IPS DF 4.7 (cell line): ENCODE data around the gene SERPINF2.
A peak's percentile ranks its signal among the peaks of the same experiment; 100 is the strongest.
"Not testable (repeated sequence)": the region's sequence is repeated elsewhere in the genome, so short reads cannot be mapped to it uniquely, and the experiment has no call there.

Source experiments
- DNase-seq: peaks from one replicate; pipeline ENCODE4 v3.0.0-alpha.2; 2013; ENCODE audit warnings: low spot score; ENCODE audit errors: extremely low read depth

The SERPINF2 gene

GRCh38 chr17:1716076-1716911 lies 26.4 kb upstream of the SERPINF2 start:
- peak; percentile 99 for DNase-seq

GRCh38 chr17:1716912-1717695 lies 25.6 kb upstream of the SERPINF2 start:
- peak; percentile 98 for DNase-seq

- no peak for DNase-seq
Observed at GRCh38 chr17:1718362-1719165, 24.1 kb upstream of the SERPINF2 start.

DNA sequence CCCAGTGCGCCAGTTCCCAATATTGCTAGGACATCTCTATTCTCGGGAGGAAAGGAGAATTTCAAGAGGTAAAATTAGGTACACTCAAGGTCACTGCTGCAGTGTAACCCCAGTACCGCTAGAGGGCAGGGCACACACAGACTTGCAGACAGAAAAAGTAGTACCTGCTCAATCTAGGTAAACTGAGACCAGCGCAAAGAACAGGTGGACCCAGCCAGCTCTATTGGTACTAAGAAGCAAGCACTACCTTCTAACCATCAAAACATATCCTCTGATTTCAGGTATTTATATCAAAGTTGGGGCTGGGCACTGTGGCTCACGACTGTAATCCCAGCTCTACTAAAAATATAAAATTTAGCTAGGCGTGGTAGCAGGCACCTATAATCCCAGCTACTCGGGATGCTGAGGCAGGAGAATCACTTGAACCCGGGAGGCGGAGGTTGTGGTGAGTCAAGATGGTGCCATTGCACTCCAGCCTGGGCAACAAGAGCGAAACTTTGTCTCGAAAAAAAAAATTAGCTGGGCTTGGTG lies 21.8 kb upstream of the SERPINF2 start:
- no peak for DNase-seq

- DNase-seq = not testable (repeated sequence)
Observed at GRCh38 chr17:1722022-1722421, 20.6 kb upstream of the SERPINF2 start.

DNA sequence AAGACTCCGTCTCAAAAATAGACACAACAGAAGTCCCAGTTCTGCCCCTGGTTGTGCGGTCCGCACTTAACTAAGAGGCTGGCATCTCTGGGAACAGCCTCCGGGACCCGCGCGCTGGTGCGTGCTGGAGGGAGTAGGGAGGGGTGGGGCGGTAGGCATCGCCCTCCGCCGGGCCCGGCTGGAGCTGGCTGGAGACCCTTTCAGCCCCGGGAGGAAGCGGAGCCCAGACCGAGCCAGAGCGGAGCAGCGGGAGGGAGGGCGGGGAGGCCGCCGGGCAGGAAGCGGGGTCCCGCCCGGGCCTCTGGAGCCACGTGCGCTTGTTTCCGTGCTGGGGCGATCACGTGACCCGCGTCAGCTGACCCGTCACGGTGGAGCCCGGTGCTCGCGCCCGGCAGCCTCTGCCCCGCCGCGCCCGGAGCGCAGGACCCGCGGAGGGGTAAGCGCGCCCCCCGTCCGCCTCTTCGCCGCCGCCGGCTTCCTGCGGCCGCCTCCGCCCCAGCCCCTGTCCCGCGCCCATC lies 18.3 kb upstream of the SERPINF2 start, which contains the start of gene WDR81:
WDR81 (plus strand) TSS at position 354 of the 518 bp plus-strand sequence. CDS start 256 bp downstream, outside the sequence.
- DNase-seq = no peak

GRCh38 chr17:1724869-1725641 lies 17.6 kb upstream of the SERPINF2 start:
- no peak for DNase-seq

GRCh38 chr17:1725642-1726511 lies 16.8 kb upstream of the SERPINF2 start:
- no peak for DNase-seq

DNA sequence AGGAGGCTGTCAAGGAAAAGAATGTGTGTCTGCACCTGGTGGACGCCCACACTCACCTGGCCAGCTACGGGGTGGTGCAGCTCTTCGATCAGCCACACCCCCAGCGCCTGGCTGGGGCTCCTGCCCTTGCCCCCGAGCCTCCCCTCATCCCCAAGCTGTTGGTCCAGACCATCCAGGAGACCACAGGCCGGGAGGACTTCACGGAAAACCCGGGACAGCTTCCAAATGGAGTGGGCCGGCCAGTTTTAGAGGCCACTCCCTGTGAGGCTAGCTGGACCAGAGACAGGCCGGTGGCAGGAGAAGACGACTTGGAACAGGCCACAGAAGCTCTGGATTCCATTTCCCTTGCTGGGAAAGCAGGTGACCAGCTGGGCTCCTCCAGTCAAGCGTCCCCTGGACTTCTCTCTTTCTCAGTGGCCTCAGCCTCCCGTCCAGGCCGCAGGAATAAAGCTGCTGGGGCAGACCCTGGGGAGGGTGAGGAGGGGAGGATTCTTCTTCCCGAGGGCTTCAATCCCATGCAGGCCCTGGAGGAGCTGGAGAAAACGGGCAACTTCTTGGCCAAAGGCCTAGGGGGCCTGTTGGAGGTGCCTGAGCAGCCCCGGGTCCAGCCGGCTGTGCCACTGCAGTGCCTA lies 15.9 kb upstream of the SERPINF2 start:
- DNase-seq = no peak

- DNase-seq = no peak
Observed at GRCh38 chr17:1727258-1727789, 15.3 kb upstream of the SERPINF2 start.

GRCh38 chr17:1727876-1728630 lies 14.6 kb upstream of the SERPINF2 start:
- no peak for DNase-seq

GRCh38 chr17:1729966-1730325 lies 12.7 kb upstream of the SERPINF2 start:
- no peak for DNase-seq

- no peak for DNase-seq
Observed at GRCh38 chr17:1730326-1731193, 12.1 kb upstream of the SERPINF2 start.

DNA sequence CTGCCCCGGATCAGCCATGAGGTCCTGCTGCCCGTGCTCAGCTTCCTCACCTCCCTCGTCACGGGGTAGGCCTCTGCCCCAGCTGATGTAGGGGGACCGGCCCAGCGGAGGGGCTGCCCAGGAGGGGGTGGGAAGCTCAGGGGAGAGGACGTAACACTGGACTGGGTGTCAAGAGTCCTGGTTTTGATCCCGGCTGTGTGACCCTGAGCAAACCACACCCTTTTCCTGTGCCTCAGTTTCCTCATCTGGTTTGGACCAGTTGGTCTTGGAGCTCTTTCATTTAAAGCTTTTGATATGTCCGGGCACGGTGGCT lies 11.5 kb upstream of the SERPINF2 start:
- no peak for DNase-seq

DNA sequence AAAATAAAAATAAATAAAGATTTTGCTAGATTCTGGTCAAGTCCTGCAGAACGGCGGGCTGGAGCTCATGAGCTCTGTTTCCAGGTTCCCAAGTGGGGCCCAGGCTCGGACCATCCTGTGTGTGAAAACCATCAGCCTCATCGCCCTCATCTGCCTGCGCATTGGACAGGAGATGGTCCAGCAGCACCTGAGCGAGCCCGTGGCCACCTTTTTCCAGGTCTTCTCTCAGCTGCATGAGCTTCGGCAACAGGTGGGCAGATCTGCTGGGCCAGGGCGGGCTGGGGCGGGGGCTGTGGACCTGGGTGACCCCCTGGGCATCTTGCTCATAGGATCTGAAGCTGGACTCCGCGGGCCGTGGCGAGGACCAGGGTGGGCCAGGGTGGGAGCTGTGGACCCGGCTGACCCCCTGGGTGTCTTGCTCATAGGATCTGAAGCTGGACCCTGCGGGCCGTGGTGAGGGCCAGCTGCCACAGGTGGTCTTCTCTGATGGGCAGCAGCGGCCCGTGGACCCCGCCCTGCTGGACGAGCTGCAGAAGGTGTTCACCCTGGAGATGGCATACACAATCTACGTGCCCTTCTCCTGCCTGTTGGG lies 10.3 kb upstream of the SERPINF2 start:
- no peak for DNase-seq

- DNase-seq = no peak
Observed at GRCh38 chr17:1732833-1733321, 9.8 kb upstream of the SERPINF2 start.

GRCh38 chr17:1733759-1734158 lies 8.9 kb upstream of the SERPINF2 start:
- DNase-seq = no peak
